Keratinocyte (primary cell): ENCODE data around the gene CHM.

Source experiments
- EZH2 ChIP-seq: IDR thresholded peaks from one replicate; pipeline ENCODE4 v1.6.1; 2012; ENCODE audit warnings: inconsistent platforms, mild to moderate bottlenecking, low read length, moderate library complexity
- TF ChIP-seq, protein P1 (sequence below), 3 experiments: IDR thresholded peaks in 1 of 3; conservative IDR thresholded peaks in 1 of 3; optimal IDR thresholded peaks in 1 of 3; 2 replicates in 2 of 3; 3 replicates in 1 of 3; pipeline versions ENCODE3 to v1.5.1; 2011; ENCODE audit warnings: low read length in 3 of 3, mild to moderate bottlenecking in 3 of 3, moderate library complexity in 2 of 3, control low read depth in 1 of 3, inconsistent platforms in 1 of 3; ENCODE audit not compliant: insufficient read depth in 2 of 3; ENCODE audit errors: extremely low read depth in 1 of 3

DNA sequence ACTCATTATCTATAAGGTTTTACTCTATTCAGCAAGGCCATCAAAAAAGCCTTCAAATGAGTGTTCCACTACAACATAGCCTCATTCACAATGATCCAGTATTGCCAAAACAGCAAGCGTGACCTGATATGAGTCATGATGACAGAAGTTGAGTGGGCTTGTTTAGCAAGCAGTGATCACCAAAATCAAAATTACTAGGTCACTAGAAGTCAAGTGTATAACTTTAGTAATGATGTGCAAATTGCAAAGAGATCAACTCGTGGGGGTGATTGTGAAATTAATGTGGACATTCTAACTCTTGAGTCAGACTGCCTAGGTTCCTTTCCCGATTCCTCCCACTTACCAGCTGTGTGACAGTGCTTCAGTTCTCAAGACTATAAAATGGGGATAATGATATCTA is 124.5 kb downstream of the CHM start:
- TF ChIP-seq, protein P1, sequence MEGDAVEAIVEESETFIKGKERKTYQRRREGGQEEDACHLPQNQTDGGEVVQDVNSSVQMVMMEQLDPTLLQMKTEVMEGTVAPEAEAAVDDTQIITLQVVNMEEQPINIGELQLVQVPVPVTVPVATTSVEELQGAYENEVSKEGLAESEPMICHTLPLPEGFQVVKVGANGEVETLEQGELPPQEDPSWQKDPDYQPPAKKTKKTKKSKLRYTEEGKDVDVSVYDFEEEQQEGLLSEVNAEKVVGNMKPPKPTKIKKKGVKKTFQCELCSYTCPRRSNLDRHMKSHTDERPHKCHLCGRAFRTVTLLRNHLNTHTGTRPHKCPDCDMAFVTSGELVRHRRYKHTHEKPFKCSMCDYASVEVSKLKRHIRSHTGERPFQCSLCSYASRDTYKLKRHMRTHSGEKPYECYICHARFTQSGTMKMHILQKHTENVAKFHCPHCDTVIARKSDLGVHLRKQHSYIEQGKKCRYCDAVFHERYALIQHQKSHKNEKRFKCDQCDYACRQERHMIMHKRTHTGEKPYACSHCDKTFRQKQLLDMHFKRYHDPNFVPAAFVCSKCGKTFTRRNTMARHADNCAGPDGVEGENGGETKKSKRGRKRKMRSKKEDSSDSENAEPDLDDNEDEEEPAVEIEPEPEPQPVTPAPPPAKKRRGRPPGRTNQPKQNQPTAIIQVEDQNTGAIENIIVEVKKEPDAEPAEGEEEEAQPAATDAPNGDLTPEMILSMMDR (optimal IDR thresholded peaks at IDR 0.05 in 1 of 3, IDR thresholded peaks at IDR 0.05 in 1 of 3, conservative IDR thresholded peaks at IDR 0.05 in 1 of 3; ENCODE audit: extremely low read depth in 1 of 3, insufficient read depth in 2 of 3, low read length in 3 of 3): no peak
- TF ChIP-seq EZH2: no peak
